NOMO-1 (cell line): ENCODE measurements around the gene ABI3.
"Not testable (repeated sequence)": the region's sequence is repeated elsewhere in the genome, so short reads cannot be mapped to it uniquely, and the experiment has no call there.

Experiments used
- DNase-seq, 2 experiments: peaks; one replicate each; lab custom pipeline; 2025; ENCODE audit not compliant: unreplicated experiment in 2 of 2; lab: John Stamatoyannopoulos, UW

The ABI3 gene

DNA sequence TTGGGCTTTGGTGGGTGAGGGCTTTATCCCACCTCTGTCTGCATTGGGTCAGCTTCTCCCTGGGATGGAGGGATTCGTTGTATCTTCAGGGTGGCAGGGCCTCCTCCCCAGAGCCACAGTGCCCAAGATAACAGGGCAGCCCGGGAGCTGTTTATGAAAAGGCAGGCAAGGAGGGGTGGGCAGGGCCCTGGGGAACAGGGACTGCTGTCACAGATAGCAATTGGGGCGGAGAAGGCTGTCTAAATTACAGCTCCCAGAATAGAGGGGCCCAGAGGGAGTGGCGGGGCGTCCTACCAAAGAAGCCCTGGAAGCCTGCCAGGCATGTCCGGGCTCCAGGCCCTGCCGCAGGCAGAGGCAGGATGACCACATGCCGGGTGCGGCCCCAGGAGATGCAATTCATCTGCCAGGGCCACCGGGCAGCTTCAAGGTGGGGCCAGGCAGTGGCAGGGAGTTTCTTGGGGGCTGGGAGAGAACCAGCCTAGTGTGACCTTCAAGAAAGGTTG is 38.8 kb downstream of the ABI3 start:
- DNase-seq, result no peak

DNA sequence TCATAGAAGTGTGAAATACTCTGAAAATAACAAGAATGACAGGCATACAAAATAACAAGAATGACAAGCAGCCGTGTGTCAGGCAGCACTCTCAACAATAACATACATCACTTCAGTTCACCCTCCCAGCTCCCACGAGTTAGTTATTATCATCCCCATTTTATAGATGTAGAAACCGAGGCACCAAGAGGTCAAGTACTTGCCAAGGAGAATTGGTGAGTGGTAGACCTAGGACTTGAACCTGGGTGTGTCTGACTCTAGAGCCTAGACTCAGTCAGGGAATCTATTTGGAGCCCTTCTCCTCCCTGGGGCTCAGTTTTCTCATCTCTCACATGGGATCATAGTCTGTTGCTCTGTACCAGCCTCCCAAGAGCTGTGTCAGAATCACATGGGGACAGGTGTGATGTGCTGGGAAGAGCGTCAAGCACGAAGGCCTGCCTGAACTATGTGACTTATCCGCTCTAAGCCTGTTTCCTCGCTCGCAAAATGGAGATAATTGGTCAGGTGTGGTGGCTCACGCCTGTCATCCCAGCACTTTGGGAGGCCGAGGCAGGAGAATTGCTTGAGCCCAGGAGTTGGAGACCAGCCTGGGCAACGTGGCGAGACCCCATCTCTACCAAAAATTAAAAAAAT is 39.5 kb downstream of the ABI3 start:
- no peak for DNase-seq

DNA sequence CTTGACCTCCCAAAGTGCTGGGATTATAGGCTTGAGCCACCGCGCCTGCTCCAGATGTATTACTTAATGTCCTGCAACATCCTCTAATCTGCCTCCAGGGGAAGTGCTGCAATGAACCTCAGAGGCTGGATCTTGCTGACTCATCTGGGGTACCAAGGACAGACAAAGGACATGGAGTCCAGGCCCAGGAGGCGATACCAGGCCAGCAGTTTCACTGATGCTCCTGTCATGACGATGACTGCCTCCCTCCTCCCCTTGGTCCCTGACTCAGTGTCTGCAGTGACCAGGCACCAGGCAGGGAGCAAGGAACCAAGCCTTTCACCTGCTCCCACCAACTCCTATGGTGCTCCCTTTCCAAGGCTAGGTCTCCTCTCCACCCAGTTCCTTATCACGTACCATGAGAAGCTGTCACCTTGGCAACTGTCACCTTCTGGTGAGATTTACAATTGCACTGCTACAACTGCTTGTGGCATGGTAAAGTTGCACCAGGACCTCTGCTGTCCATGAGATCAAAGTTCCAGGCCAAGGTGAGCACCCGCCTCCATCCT is 41.7 kb downstream of the ABI3 start:
- peak; percentile 53 to 81 for DNase-seq

DNA sequence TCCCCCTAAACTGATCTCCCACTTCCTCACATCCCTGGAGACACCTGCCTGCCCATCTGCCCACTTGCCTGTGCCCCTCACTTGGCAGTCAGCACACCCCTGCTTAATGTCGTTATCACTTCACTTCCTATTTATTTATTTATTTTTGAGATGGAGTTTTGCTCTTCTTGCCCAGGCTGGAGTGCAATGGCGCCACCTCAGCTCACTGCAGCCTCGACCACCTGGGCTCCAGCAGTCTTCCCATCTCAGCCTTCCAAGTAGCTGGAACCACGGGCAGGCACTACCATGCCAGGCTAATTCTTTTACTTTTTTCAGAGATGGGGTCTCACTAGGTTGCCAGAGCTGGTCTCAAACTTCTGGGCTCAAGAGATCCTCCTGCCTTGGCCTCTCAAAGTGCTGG is 43.6 kb downstream of the ABI3 start:
- no peak for DNase-seq

DNA sequence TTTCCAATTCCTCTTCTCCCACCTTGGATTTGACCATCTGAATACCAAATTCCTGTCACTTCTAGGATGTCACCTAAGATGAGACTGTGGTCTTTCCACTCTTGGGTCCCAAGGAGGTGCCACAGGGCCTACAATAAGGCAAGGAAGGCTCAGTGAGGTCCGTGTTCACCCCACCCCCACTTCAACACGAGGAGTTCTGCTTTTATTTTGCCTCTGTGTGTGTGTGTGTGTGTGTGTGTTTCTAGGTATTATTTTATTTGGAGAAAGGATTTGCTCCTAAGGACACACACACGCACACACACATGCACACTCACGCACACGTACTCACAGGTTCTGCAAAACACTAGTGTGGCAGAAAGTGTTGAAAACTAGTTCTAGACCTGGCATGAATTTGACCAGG is 44.6 kb downstream of the ABI3 start:
- DNase-seq, result peak in 1 of 2 experiments; percentile 9

DNA sequence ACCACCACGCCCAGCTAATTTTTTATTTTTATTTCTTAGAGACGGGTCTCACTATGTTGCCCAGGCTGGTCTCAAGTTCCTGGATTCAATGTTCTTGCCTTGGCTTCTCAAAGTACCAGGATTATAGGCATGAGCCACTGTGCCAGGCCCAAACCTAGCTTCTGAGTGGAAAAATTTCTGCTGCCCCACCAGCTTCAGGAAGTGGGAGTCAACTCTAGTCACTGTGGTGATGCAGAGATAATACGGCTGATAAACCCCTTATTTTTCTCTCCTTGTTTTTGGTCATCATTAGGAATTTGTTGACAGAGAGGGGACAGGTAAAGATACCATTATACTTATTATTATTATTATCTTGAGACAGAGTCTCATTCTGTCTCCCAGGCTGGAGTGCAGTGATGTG is 47.9 kb downstream of the ABI3 start:
- no peak for DNase-seq

DNA sequence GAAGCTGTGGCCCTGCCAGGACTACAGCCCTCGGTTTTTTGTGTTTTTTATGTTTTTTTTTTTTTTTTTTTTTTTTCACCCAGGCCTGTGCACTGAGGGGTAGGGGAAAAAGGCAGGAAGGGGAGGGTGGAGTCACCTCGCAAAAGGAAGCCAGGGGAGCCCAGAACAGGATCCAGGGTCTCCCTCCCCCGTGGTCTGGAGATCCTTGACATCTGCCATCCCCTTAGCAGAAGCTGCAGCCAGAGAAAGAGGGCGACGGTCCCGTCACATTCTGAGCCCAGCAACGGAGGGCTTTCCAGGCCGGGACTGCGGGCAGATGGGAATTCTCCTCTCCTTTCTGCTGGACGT is 49.1 kb downstream of the ABI3 start:
- no peak for DNase-seq

DNA sequence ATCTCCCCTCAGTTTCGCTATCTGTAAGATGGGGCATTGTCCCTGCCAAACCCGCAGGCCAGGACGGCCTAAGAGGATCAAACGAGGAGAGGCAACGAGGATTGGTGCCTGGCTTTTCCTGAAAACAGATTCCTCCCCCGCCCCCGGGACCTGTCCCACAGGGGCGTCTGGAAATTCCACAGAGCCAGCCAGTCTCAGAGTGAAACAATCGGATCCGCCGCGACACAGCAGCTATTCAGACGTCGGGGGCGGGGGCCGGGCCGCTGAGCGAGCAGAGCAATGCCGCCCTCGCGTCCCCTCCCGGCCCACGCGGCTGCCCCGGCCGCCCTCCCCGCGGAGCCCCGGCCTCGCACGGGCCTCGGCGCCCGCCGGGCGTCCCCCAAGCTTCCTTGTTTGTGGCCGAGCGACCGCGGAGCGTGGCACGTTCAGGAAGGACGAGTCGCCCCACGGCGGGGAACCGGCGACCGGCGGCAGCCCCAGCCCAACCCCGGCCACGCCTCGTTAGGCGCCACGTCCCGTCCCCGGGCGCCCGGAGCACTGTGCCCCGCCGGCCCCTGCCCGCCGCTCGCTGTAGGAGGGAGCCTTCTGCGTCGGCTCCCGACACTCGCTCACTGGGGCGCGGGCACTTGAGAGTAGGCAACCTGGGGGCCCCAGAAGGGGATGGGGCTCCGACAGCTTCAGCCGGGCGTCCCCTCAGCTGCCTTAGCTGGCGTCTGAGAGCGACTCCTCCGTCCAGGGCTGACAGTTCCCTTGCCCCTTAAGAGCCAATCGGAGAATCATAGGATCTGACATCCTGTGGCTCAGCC is 49.7 kb downstream of the ABI3 start:
- peak; percentile 73 for DNase-seq

DNA sequence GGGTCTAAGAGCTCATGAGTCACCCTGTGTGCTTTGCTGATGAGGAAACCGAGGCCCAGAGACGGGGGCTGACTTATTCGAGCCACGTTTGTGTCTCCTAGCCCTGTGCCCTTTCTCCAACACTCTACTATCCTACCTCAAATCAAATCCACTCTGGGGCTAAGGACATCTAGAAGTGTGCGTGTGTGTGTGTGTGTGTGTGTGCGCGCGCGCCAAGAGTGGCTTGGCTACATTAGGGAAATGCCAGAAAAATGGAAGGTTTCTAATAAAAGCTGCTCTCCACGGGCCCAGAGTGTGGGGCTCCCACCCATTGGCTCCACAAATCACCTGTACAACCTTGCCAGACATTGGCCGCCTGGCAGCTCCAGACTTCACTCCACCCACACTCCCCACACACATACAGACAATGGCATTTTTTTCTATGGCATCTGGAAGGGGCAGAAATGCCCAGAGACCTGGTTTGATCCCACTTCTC is 50.3 kb downstream of the ABI3 start:
- DNase-seq, result no peak

DNA sequence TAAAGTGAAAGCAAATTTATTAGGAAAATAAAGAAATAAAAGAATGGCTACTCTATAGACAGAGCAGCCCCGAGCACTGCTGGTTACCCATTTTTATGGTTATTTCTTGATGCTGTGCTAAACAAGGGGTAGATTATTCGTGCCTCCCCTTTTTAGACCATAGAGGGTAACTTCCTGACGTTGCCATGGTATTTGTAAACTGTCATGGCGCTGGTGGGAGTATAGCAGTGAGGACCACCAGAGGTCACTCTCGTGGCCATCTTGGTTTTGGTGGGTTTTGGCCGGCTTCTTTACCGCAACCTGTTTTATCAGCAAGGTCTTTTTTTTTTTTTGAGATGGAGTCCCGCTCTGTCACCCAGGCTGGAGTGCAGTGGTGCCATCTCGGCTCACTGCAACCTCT is 51.0 kb downstream of the ABI3 start:
- not testable (repeated sequence) for DNase-seq

DNA sequence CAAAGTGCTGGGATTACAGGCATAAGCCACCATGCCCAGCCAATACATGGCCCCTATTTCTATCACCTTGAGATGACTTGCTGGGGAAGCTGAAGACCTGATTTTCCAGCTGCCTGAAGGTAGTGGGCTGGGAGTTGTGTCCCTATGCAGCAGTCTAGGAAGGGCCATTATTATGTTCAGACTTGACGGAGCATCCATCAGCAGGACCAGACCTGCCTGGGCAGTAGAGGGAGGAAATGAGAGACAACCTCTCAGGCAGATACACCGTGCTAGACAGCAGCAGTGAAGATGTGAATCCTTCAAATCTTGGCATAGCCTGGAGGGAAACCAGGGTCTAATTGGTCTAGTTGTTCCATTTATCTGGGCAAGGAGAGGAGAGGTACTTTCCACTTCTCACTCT is 55.7 kb downstream of the ABI3 start:
- DNase-seq, result no peak

DNA sequence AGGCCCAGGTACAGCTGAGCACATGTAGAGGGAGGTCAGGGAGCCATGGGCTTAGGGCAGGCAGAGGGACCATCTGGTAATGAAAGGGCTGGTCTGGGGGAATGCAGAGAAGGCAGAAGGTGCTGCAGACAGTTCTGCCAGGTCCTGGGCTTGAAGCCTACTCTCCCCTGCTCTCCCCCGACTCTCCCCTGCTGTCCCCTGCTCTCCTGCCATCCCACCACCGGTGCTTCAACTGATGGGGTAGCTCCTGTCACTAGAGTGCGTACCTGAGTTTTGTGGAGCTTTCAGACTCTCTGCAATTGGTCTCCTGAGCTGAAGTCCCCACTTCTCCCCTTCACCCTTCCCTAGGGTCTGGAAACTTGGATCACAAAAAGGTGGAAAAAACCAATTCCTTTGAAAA is 57.4 kb downstream of the ABI3 start:
- DNase-seq, result no peak

DNA sequence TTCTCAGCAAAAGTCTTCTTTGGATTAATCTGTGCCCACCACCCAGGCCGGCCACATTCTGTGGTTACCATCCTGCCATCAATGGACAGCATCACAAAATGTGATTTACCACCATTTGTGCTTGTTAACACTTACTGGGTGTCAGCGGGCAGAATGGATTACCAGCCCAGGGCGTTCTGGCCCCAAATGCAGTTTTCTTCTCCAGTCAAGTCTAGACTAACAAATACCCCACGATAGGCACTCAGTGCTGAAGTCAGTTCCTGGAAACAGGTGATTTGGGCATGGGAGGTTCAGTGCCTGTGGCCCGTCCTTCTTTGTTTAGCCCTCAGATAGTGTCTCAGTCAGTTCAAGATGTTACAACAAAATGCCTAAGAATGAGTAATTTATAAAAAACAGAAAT is 58.8 kb downstream of the ABI3 start:
- DNase-seq, result no peak
